Measurements from ENCODE around the gene HDHD3.

Gene HDHD3

GRCh38 chr9:113399646-113400200 lies 22.9 kb upstream of the HDHD3 start:
- H3K36me3 ChIP-seq (replicated peaks in 1 of 2; ENCODE audit: control insufficient read depth in 2 of 2, insufficient read depth in 2 of 2, low read length in 2 of 2), result peaks cover 0 to 7% of the 10 kb centered on the region in 2 donors
- no peak overlapping the region for H3K23ac ChIP-seq (ENCODE audit: low read depth, low read length, poor library complexity)
- H2BK120ac ChIP-seq (ENCODE audit: low read depth, low read length), result no peak overlapping the region
- no peak overlapping the region for H4K91ac ChIP-seq (ENCODE audit: low read depth, low read length, poor library complexity)
- no peak overlapping the region for H2BK12ac ChIP-seq (ENCODE audit: low read length)
- H2BK15ac ChIP-seq (ENCODE audit: low read length), result no peak overlapping the region
- H3K4me1 ChIP-seq (ENCODE audit: control insufficient read depth in 2 of 2, insufficient read depth in 1 of 2, low read depth in 1 of 2, low read length in 2 of 2), result peaks cover 4 to 6% of the 10 kb centered on the region in 2 donors
- no peak for DNase-seq (ENCODE audit: low spot score)
- no peak overlapping the region for H4K8ac ChIP-seq (ENCODE audit: low read depth, low read length)
- H3K9ac ChIP-seq (ENCODE audit: low read depth, low read length, poor library complexity), result no peak overlapping the region
- no peak overlapping the region for H2AFZ ChIP-seq (ENCODE audit: low read length)
- H3K4me3 ChIP-seq (ENCODE audit: low read length in 2 of 2), result peak overlapping the region in 1 of 2 donors; percentile 92
- H3K14ac ChIP-seq (ENCODE audit: low read length), result no peak overlapping the region
- H2AK5ac ChIP-seq (ENCODE audit: low read depth, low read length), result no peak overlapping the region
- H3K27me3 ChIP-seq (ENCODE audit: control insufficient read depth in 3 of 3, insufficient read depth in 3 of 3, low read depth in 1 of 3, low read length in 3 of 3), result no peaks in the 10 kb centered on the region
- H3K4me2 ChIP-seq (ENCODE audit: insufficient read depth, low read length, poor library complexity, severe bottlenecking), result no peak overlapping the region
- peak overlapping the region; percentile 70 for H3K4ac ChIP-seq (ENCODE audit: low read length)
- H3K79me1 ChIP-seq (ENCODE audit: low read depth, low read length), result no peaks in the 10 kb centered on the region
- H3K18ac ChIP-seq (ENCODE audit: low read length), result no peak overlapping the region
- H3K9me3 ChIP-seq (replicated peaks in 1 of 2; ENCODE audit: control insufficient read depth in 2 of 2, insufficient read depth in 1 of 2, low read depth in 1 of 2, low read length in 2 of 2), result no peaks in the 10 kb centered on the region
- no peak overlapping the region for H2BK5ac ChIP-seq (ENCODE audit: low read length)
- WGBS, 2 donors (ENCODE audit: extremely low coverage in 2 of 2, insufficient read length in 2 of 2, insufficient replicate concordance in 1 of 2), result no CpG with 5 or more reads among the region's 3 CpGs
- H3K27ac ChIP-seq (replicated peaks; ENCODE audit: low read length), result no peak overlapping the region

GRCh38 chr9:113398796-113399195 lies 22.0 kb upstream of the HDHD3 start:
- Histone ChIP-seq H2BK120ac (ENCODE audit: low read depth, low read length) (no peak overlapping the region), H3K4me1 (ENCODE audit: control insufficient read depth in 2 of 2, insufficient read depth in 1 of 2, low read depth in 1 of 2, low read length in 2 of 2) (peaks cover 4 to 6% of the 10 kb centered on the region in 2 donors), H3K36me3 (replicated peaks in 1 of 2; ENCODE audit: control insufficient read depth in 2 of 2, insufficient read depth in 2 of 2, low read length in 2 of 2) (peaks cover 0 to 8% of the 10 kb centered on the region in 2 donors), H2BK15ac (ENCODE audit: low read length) (no peak overlapping the region), H3K9ac (ENCODE audit: low read depth, low read length, poor library complexity) (no peak overlapping the region), H2AFZ (ENCODE audit: low read length) (no peak overlapping the region), H3K4ac (ENCODE audit: low read length) (no peak overlapping the region), H4K8ac (ENCODE audit: low read depth, low read length) (no peak overlapping the region), H3K18ac (ENCODE audit: low read length) (no peak overlapping the region), H3K27me3 (ENCODE audit: control insufficient read depth in 3 of 3, insufficient read depth in 3 of 3, low read depth in 1 of 3, low read length in 3 of 3) (no peaks in the 10 kb centered on the region), H2BK5ac (ENCODE audit: low read length) (no peak overlapping the region), H3K79me1 (ENCODE audit: low read depth, low read length) (no peaks in the 10 kb centered on the region), H3K4me3 (ENCODE audit: low read length in 2 of 2) (no peak overlapping the region), H3K4me2 (ENCODE audit: insufficient read depth, low read length, poor library complexity, severe bottlenecking) (no peak overlapping the region), H3K14ac (ENCODE audit: low read length) (no peak overlapping the region), H3K27ac (replicated peaks; ENCODE audit: low read length) (no peak overlapping the region), H3K23ac (ENCODE audit: low read depth, low read length, poor library complexity) (no peak overlapping the region), H2AK5ac (ENCODE audit: low read depth, low read length) (no peak overlapping the region), H2BK12ac (ENCODE audit: low read length) (no peak overlapping the region), H3K9me3 (replicated peaks in 1 of 2; ENCODE audit: control insufficient read depth in 2 of 2, insufficient read depth in 1 of 2, low read depth in 1 of 2, low read length in 2 of 2) (no peaks in the 10 kb centered on the region), H4K91ac (ENCODE audit: low read depth, low read length, poor library complexity) (no peak overlapping the region)
- no CpG with 5 or more reads among the region's 5 CpGs for WGBS, 2 donors (ENCODE audit: extremely low coverage in 2 of 2, insufficient read length in 2 of 2, insufficient replicate concordance in 1 of 2)
- no peak for DNase-seq (ENCODE audit: low spot score)

- H4K8ac ChIP-seq (ENCODE audit: low read depth, low read length), result no peak overlapping the region
- no peaks in the 10 kb centered on the region for H3K79me1 ChIP-seq (ENCODE audit: low read depth, low read length)
- no peaks in the 10 kb centered on the region for H3K9me3 ChIP-seq (replicated peaks in 1 of 2; ENCODE audit: control insufficient read depth in 2 of 2, insufficient read depth in 1 of 2, low read depth in 1 of 2, low read length in 2 of 2)
- peak overlapping the region; percentile 9 for H3K9ac ChIP-seq (ENCODE audit: low read depth, low read length, poor library complexity)
- H3K4me1 ChIP-seq (ENCODE audit: control insufficient read depth in 2 of 2, insufficient read depth in 1 of 2, low read depth in 1 of 2, low read length in 2 of 2), result peaks cover 4 to 6% of the 10 kb centered on the region in 2 donors
- no peak overlapping the region for H3K4ac ChIP-seq (ENCODE audit: low read length)
- H2AK5ac ChIP-seq (ENCODE audit: low read depth, low read length), result no peak overlapping the region
- H2BK12ac ChIP-seq (ENCODE audit: low read length), result no peak overlapping the region
- WGBS, 2 donors (ENCODE audit: extremely low coverage in 2 of 2, insufficient read length in 2 of 2, insufficient replicate concordance in 1 of 2), result no CpG with 5 or more reads among the region's 3 CpGs
- no peaks in the 10 kb centered on the region for H3K27me3 ChIP-seq (ENCODE audit: control insufficient read depth in 3 of 3, insufficient read depth in 3 of 3, low read depth in 1 of 3, low read length in 3 of 3)
- H3K14ac ChIP-seq (ENCODE audit: low read length), result no peak overlapping the region
- no peak overlapping the region for H3K4me2 ChIP-seq (ENCODE audit: insufficient read depth, low read length, poor library complexity, severe bottlenecking)
- no peak for DNase-seq (ENCODE audit: low spot score)
- no peak overlapping the region for H3K27ac ChIP-seq (replicated peaks; ENCODE audit: low read length)
- no peak overlapping the region for H3K23ac ChIP-seq (ENCODE audit: low read depth, low read length, poor library complexity)
- no peak overlapping the region for H2BK120ac ChIP-seq (ENCODE audit: low read depth, low read length)
- H3K4me3 ChIP-seq (ENCODE audit: low read length in 2 of 2), result no peak overlapping the region
- H2BK5ac ChIP-seq (ENCODE audit: low read length), result no peak overlapping the region
- no peak overlapping the region for H3K18ac ChIP-seq (ENCODE audit: low read length)
- no peak overlapping the region for H2AFZ ChIP-seq (ENCODE audit: low read length)
- H3K36me3 ChIP-seq (replicated peaks in 1 of 2; ENCODE audit: control insufficient read depth in 2 of 2, insufficient read depth in 2 of 2, low read length in 2 of 2), result peaks cover 2 to 21% of the 10 kb centered on the region in 2 donors
- no peak overlapping the region for H4K91ac ChIP-seq (ENCODE audit: low read depth, low read length, poor library complexity)
- H2BK15ac ChIP-seq (ENCODE audit: low read length), result no peak overlapping the region
Measured at GRCh38 chr9:113397203-113397631, 20.4 kb upstream of the HDHD3 start.

- H2BK12ac ChIP-seq (ENCODE audit: low read length), result no peak overlapping the region
- no peak overlapping the region for H2BK15ac ChIP-seq (ENCODE audit: low read length)
- H2BK120ac ChIP-seq (ENCODE audit: low read depth, low read length), result no peak overlapping the region
- H2AFZ ChIP-seq (ENCODE audit: low read length), result no peak overlapping the region
- no peak overlapping the region for H2AK5ac ChIP-seq (ENCODE audit: low read depth, low read length)
- no peak overlapping the region for H3K27ac ChIP-seq (replicated peaks; ENCODE audit: low read length)
- peaks cover 13 to 41% of the 10 kb centered on the region in 2 donors for H3K36me3 ChIP-seq (replicated peaks in 1 of 2; ENCODE audit: control insufficient read depth in 2 of 2, insufficient read depth in 2 of 2, low read length in 2 of 2)
- no peak overlapping the region for H4K91ac ChIP-seq (ENCODE audit: low read depth, low read length, poor library complexity)
- H3K14ac ChIP-seq (ENCODE audit: low read length), result no peak overlapping the region
- H3K4me3 ChIP-seq (ENCODE audit: low read length in 2 of 2), result peak overlapping the region in 1 of 2 donors; percentile 43
- no peak overlapping the region for H3K4ac ChIP-seq (ENCODE audit: low read length)
- DNase-seq (ENCODE audit: low spot score), result no peak
- no peaks in the 10 kb centered on the region for H3K9me3 ChIP-seq (replicated peaks in 1 of 2; ENCODE audit: control insufficient read depth in 2 of 2, insufficient read depth in 1 of 2, low read depth in 1 of 2, low read length in 2 of 2)
- no peak overlapping the region for H3K4me2 ChIP-seq (ENCODE audit: insufficient read depth, low read length, poor library complexity, severe bottlenecking)
- H3K9ac ChIP-seq (ENCODE audit: low read depth, low read length, poor library complexity), result no peak overlapping the region
- no peak overlapping the region for H2BK5ac ChIP-seq (ENCODE audit: low read length)
- no peaks in the 10 kb centered on the region for H3K79me1 ChIP-seq (ENCODE audit: low read depth, low read length)
- H3K4me1 ChIP-seq (ENCODE audit: control insufficient read depth in 2 of 2, insufficient read depth in 1 of 2, low read depth in 1 of 2, low read length in 2 of 2), result peaks cover 0 to 3% of the 10 kb centered on the region in 2 donors
- no peaks in the 10 kb centered on the region for H3K27me3 ChIP-seq (ENCODE audit: control insufficient read depth in 3 of 3, insufficient read depth in 3 of 3, low read depth in 1 of 3, low read length in 3 of 3)
- no peak overlapping the region for H3K23ac ChIP-seq (ENCODE audit: low read depth, low read length, poor library complexity)
- H3K18ac ChIP-seq (ENCODE audit: low read length), result no peak overlapping the region
- H4K8ac ChIP-seq (ENCODE audit: low read depth, low read length), result no peak overlapping the region
- WGBS, 2 donors (ENCODE audit: extremely low coverage in 2 of 2, insufficient read length in 2 of 2, insufficient replicate concordance in 1 of 2), result no CpG with 5 or more reads among the region's 9 CpGs
Measured at GRCh38 chr9:113395000-113395861, 18.4 kb upstream of the HDHD3 start.

All from neuronal stem cell (in vitro differentiated cells).